ENCODE data around the gene DCAF8L1.

DNA sequence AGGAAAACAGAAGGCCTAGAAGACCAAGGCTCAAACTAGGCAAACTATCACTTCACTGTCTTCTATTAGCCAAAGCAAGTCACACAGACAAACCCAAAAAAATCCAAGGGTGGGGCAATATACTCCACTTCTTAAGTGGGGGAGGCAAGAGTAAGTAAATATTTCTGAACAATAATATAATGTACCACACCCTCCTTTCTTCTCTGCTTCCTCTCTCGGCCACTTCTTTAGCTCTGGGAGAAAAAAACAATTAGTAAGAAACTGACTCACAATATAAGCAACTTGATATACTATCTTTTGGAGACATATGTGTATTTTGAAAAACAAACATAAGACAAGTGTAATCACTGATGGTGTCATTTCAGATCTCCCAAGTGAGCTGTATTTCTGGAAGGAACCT lies 14.8 kb downstream of the DCAF8L1 start:
- TF ChIP-seq POLR2AphosphoS5 (IDR thresholded peaks at IDR 0.05) (no peak), POLR2A (IDR thresholded peaks at IDR 0.05) (no peak)
- TF ChIP-seq, protein P1, sequence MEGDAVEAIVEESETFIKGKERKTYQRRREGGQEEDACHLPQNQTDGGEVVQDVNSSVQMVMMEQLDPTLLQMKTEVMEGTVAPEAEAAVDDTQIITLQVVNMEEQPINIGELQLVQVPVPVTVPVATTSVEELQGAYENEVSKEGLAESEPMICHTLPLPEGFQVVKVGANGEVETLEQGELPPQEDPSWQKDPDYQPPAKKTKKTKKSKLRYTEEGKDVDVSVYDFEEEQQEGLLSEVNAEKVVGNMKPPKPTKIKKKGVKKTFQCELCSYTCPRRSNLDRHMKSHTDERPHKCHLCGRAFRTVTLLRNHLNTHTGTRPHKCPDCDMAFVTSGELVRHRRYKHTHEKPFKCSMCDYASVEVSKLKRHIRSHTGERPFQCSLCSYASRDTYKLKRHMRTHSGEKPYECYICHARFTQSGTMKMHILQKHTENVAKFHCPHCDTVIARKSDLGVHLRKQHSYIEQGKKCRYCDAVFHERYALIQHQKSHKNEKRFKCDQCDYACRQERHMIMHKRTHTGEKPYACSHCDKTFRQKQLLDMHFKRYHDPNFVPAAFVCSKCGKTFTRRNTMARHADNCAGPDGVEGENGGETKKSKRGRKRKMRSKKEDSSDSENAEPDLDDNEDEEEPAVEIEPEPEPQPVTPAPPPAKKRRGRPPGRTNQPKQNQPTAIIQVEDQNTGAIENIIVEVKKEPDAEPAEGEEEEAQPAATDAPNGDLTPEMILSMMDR (IDR thresholded peaks at IDR 0.05) = no peak

Data from gastroesophageal sphincter (tissue), 3 donors.